Effector memory CD4-positive, alpha-beta T cell (primary cell): ENCODE measurements around the gene KCNH2.

Experiments used
- DNase-seq, 3 donors: peaks; one replicate each; pipeline ENCODE4 v3.0.0-alpha.2; 2020
- H3K27ac ChIP-seq: 2 replicates; pipeline ENCODE4 v1.7.0; 2013; ENCODE audit warnings: mild to moderate bottlenecking, low read length, moderate library complexity; ENCODE audit not compliant: insufficient read depth, poor library complexity, severe bottlenecking
- H3K27me3 ChIP-seq: replicated peaks from 2 replicates; pipeline ENCODE4 v1.7.0; 2013; ENCODE audit warnings: mild to moderate bottlenecking, low read length; ENCODE audit not compliant: insufficient read depth, control insufficient read depth, poor library complexity, severe bottlenecking
- H3K36me3 ChIP-seq: 2 replicates; pipeline ENCODE4 v1.7.0; 2013; ENCODE audit warnings: mild to moderate bottlenecking, low read length, moderate library complexity; ENCODE audit not compliant: control insufficient read depth, insufficient read depth
- H3K4me1 ChIP-seq: 2 replicates; pipeline ENCODE4 v1.7.0; 2013; ENCODE audit warnings: low read length, mild to moderate bottlenecking; ENCODE audit not compliant: control insufficient read depth, insufficient read depth, poor library complexity, severe bottlenecking
- H3K4me3 ChIP-seq: 2 replicates; pipeline ENCODE4 v1.7.0; 2013; ENCODE audit warnings: low read length, low read depth, mild to moderate bottlenecking; ENCODE audit not compliant: insufficient read depth, poor library complexity, severe bottlenecking
- H3K9me3 ChIP-seq: 2 replicates; pipeline ENCODE4 v1.7.0; 2013; ENCODE audit warnings: mild to moderate bottlenecking, low read length, moderate library complexity; ENCODE audit not compliant: control insufficient read depth

The KCNH2 gene

GRCh38 chr7:150924369-150924781, 53.7 kb downstream of the KCNH2 start:
- H3K9me3 ChIP-seq: no peaks in the 10 kb centered on the region
- no peaks in the 10 kb centered on the region for H3K36me3 ChIP-seq
- no peak overlapping the region for H3K4me3 ChIP-seq
- DNase-seq: no peak
- H3K27me3 ChIP-seq: no peaks in the 10 kb centered on the region
- peaks cover 15% of the 10 kb centered on the region for H3K4me1 ChIP-seq
- no peak overlapping the region for H3K27ac ChIP-seq

DNA sequence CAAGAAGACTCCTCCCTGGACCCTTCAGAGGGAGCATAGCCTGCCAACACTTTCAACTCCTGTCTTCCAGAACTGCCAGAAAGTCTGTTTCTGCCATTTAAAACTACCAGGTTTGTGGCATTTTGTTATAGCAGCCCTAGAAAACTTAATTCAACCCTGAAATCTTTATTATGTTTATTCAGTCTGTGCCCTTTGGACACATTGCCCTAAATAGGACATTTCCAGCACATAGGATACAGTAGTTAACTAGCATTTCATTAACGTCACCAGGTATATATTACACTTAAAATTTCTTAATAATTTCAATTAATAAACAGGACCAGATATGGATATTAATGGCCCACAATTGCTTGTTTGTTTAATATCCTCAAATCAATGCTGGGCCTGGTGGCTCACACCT, 54.3 kb downstream of the KCNH2 start:
- H3K36me3 ChIP-seq: no peaks in the 10 kb centered on the region
- H3K27me3 ChIP-seq: no peaks in the 10 kb centered on the region
- no peak overlapping the region for H3K4me3 ChIP-seq
- H3K4me1 ChIP-seq: peaks cover 15% of the 10 kb centered on the region
- DNase-seq: no peak
- no peak overlapping the region for H3K27ac ChIP-seq
- H3K9me3 ChIP-seq: no peaks in the 10 kb centered on the region

DNA sequence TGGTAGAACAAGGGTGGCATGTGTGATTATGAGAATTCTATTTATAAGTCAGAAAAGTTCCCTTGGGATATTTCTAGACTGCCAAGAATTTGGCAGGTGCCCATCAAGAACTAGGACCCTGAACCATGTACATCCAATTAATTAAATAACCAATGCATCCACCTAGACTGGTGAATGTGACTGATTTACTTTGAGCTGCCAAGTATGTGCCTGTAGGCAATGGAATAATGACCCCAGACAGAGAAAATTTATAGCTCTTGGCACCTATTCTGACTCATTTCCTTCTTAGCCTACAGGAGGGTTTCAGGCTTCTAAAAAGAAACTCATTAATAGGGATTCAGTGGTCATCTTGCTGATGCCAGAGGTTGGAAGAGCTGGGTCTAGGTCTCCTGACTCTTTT, 54.9 kb downstream of the KCNH2 start:
- Histone ChIP-seq H3K36me3 (no peaks in the 10 kb centered on the region), H3K4me1 (peaks cover 15% of the 10 kb centered on the region), H3K27me3 (no peaks in the 10 kb centered on the region), H3K4me3 (no peak overlapping the region), H3K27ac (no peak overlapping the region), H3K9me3 (no peaks in the 10 kb centered on the region)
- no peak for DNase-seq

DNA sequence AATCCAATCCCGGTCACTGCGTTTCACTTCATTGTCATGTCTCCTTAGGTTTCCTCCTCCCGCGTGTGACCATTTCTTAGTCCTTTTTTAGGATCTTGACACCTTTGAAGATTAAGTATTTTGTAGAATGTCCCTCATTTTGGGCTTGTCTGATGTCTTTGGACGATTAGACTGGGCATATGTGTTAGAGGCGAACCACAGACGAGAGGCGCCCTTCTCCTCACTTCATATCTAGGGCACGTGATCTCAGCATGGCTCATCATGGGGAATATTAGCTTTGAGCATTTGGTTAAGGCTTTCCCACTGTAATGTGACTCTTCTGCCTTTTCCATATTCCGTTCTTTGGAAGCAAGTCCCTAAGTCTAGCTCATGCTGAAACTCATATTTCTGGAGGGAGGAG, 59.0 kb downstream of the KCNH2 start:
- Histone ChIP-seq H3K4me1 (peaks cover 8% of the 10 kb centered on the region), H3K9me3 (no peaks in the 10 kb centered on the region), H3K36me3 (no peaks in the 10 kb centered on the region), H3K4me3 (no peak overlapping the region), H3K27me3 (no peaks in the 10 kb centered on the region), H3K27ac (no peak overlapping the region)
- no peak for DNase-seq

- no peaks in the 10 kb centered on the region for H3K27me3 ChIP-seq
- H3K27ac ChIP-seq: no peak overlapping the region
- H3K9me3 ChIP-seq: no peaks in the 10 kb centered on the region
- no peak for DNase-seq
- no peaks in the 10 kb centered on the region for H3K36me3 ChIP-seq
- H3K4me3 ChIP-seq: no peak overlapping the region
- peaks cover under 1% of the 10 kb centered on the region for H3K4me1 ChIP-seq
Measured at GRCh38 chr7:150918378-150918777, 59.7 kb downstream of the KCNH2 start.

GRCh38 chr7:150917969-150918368, 60.2 kb downstream of the KCNH2 start:
- H3K9me3 ChIP-seq: no peaks in the 10 kb centered on the region
- H3K27me3 ChIP-seq: no peaks in the 10 kb centered on the region
- no peak for DNase-seq
- H3K4me1 ChIP-seq: no peaks in the 10 kb centered on the region
- no peaks in the 10 kb centered on the region for H3K36me3 ChIP-seq
- no peak overlapping the region for H3K4me3 ChIP-seq
- H3K27ac ChIP-seq: no peak overlapping the region

DNA sequence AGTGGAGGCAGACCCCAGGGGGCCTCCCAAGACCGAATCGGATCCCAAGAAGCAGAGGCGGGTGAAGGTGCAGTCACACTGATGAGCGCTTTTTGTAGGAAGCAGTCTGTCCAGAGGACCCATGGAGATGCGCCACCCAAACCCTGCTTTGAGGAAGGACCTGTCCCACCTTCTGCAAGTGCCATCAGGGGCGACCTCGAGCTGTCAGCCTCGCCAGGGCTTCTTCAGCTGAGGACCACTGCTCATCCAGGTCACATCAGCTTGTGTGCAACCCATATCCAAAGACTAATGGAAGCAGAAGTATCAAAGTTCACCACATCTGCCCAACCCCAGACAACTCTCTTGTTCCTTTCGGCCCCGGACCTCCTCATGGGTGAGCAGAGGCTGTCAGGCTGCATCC, 61.5 kb downstream of the KCNH2 start:
- no peak for DNase-seq
- Histone ChIP-seq H3K4me3 (no peak overlapping the region), H3K27ac (no peak overlapping the region), H3K9me3 (no peaks in the 10 kb centered on the region), H3K4me1 (no peaks in the 10 kb centered on the region), H3K27me3 (no peaks in the 10 kb centered on the region), H3K36me3 (no peaks in the 10 kb centered on the region)

DNA sequence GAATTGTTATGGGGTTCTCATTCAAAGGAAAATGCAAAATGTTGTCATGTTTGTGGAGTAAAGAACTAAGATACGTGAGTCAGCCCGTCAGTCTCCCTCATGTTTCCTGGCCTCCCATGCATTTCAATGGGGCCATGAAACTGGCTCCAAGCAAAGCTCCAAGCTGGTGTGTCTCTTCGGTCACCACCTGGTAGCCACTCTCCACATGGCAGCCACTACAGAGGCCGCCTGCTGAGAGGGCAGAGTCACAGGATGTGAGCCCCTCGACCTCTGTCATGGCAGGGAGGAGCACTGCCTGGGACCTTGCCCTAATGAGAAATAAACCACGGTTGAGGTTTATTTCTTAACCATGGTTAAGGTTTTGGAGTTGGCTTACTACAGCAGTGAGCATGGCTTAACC, 63.2 kb downstream of the KCNH2 start:
- DNase-seq: no peak
- no peak overlapping the region for H3K4me3 ChIP-seq
- H3K27ac ChIP-seq: no peak overlapping the region
- H3K36me3 ChIP-seq: no peaks in the 10 kb centered on the region
- H3K27me3 ChIP-seq: no peaks in the 10 kb centered on the region
- H3K4me1 ChIP-seq: no peaks in the 10 kb centered on the region
- no peaks in the 10 kb centered on the region for H3K9me3 ChIP-seq

DNA sequence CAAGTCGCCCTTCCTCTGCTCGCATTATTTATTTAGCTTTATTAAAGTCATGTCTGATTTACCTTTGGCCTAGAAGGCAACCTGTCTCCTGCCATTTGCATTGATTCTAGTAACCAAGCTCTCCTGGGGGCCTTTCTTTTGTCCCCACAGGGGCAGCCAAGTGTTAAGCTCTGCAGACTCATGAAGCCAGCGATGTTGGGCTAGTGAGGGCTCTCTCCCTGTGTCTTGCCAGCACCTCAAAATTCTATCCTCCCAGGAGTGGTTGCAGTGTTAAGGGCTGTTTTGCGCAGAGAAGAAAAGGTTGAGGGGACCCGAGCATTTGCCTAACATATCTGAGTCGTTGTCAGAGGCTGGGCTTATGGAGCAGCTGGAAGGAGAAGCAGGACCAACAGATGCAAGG, 63.9 kb downstream of the KCNH2 start:
- Histone ChIP-seq H3K27me3 (no peaks in the 10 kb centered on the region), H3K36me3 (no peaks in the 10 kb centered on the region), H3K4me3 (no peak overlapping the region), H3K4me1 (peaks cover 3% of the 10 kb centered on the region), H3K9me3 (no peaks in the 10 kb centered on the region), H3K27ac (no peak overlapping the region)
- no peak for DNase-seq

DNA sequence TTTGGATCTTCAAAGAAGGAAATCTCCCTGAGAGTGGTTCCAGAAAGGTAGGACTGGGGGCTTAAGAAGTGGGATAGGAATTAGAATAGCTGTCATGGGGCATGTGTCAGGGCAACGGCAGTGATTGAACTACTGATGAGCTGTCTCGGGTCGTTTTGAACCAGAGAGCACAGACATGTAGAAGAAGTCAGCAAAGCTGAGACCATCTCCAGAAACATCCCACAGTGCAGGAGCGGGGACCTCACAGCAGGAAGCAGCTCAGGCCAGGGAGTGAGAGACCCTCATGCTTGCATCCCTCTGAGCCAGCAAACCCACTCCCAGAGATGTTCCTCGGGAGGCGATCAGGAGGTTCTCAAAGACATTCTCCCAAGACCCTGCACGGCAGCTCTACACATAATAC, 65.7 kb downstream of the KCNH2 start:
- Histone ChIP-seq H3K36me3 (no peaks in the 10 kb centered on the region), H3K4me3 (no peak overlapping the region), H3K4me1 (peaks cover 7% of the 10 kb centered on the region), H3K27ac (no peak overlapping the region), H3K9me3 (no peaks in the 10 kb centered on the region), H3K27me3 (no peaks in the 10 kb centered on the region)
- DNase-seq: no peak
